PFSK-1 (cell line): ENCODE data around the gene SH3PXD2A.

Experiments
- FOXP2 ChIP-seq: optimal IDR thresholded peaks from 2 replicates; pipeline ENCODE3; 2011; ENCODE audit warnings: borderline replicate concordance, control low read depth, inconsistent platforms; ENCODE audit not compliant: insufficient read depth; ENCODE audit errors: extremely low read length, extremely low read depth
- POLR2AphosphoS5 ChIP-seq: IDR thresholded peaks from 2 replicates; pipeline ENCODE4 v1.6.1; 2012; ENCODE audit warnings: low read depth, mild to moderate bottlenecking, control low read depth, low read length, moderate library complexity
- SIN3A ChIP-seq: IDR thresholded peaks from 2 replicates; pipeline ENCODE4 v1.6.1; 2012; ENCODE audit warnings: mild to moderate bottlenecking, low read length, moderate library complexity, borderline replicate concordance; ENCODE audit not compliant: insufficient read depth
- TAF1 ChIP-seq: IDR thresholded peaks from 2 replicates; pipeline ENCODE4 v1.6.1; 2012; ENCODE audit warnings: low read length, control low read depth, borderline replicate concordance; ENCODE audit not compliant: insufficient read depth
- TF ChIP-seq, protein P1 (sequence below), 2 experiments: IDR thresholded peaks; 2 replicates each; pipeline versions ENCODE4 v1.6.1 to v1.8.0; 2011 to 2012; ENCODE audit warnings: low read depth in 2 of 2, low read length in 2 of 2, control low read depth in 1 of 2, inconsistent platforms in 1 of 2, mild to moderate bottlenecking in 1 of 2, moderate library complexity in 1 of 2; ENCODE audit not compliant: insufficient read depth in 1 of 2

Gene SH3PXD2A

DNA sequence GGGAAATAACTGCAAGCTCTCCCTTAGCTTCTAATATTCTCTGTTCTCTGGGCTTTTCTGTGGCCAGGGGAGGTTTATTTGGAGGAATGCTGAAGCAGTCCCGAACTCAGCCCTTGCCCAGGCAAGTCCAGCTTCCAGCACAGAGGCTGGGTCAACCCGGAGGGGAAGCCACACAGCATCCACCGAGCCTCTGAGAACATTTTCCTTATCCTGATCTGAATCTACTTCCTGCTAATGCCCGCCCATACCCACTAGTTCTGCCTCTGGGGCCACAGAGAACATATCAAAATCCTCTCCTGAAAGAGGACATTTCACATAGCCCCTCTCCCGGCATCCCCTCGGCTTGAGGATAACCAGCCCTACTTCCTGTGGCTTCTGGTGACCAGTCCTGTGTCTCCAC lies 31.1 kb downstream of the SH3PXD2A start:
- TF ChIP-seq FOXP2 (no peak), SIN3A (no peak), POLR2AphosphoS5 (no peak), TAF1 (no peak)
- TF ChIP-seq, protein P1, sequence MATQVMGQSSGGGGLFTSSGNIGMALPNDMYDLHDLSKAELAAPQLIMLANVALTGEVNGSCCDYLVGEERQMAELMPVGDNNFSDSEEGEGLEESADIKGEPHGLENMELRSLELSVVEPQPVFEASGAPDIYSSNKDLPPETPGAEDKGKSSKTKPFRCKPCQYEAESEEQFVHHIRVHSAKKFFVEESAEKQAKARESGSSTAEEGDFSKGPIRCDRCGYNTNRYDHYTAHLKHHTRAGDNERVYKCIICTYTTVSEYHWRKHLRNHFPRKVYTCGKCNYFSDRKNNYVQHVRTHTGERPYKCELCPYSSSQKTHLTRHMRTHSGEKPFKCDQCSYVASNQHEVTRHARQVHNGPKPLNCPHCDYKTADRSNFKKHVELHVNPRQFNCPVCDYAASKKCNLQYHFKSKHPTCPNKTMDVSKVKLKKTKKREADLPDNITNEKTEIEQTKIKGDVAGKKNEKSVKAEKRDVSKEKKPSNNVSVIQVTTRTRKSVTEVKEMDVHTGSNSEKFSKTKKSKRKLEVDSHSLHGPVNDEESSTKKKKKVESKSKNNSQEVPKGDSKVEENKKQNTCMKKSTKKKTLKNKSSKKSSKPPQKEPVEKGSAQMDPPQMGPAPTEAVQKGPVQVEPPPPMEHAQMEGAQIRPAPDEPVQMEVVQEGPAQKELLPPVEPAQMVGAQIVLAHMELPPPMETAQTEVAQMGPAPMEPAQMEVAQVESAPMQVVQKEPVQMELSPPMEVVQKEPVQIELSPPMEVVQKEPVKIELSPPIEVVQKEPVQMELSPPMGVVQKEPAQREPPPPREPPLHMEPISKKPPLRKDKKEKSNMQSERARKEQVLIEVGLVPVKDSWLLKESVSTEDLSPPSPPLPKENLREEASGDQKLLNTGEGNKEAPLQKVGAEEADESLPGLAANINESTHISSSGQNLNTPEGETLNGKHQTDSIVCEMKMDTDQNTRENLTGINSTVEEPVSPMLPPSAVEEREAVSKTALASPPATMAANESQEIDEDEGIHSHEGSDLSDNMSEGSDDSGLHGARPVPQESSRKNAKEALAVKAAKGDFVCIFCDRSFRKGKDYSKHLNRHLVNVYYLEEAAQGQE (IDR thresholded peaks at IDR 0.05; ENCODE audit: insufficient read depth in 1 of 2, low read depth in 2 of 2, low read length in 2 of 2): no peak

DNA sequence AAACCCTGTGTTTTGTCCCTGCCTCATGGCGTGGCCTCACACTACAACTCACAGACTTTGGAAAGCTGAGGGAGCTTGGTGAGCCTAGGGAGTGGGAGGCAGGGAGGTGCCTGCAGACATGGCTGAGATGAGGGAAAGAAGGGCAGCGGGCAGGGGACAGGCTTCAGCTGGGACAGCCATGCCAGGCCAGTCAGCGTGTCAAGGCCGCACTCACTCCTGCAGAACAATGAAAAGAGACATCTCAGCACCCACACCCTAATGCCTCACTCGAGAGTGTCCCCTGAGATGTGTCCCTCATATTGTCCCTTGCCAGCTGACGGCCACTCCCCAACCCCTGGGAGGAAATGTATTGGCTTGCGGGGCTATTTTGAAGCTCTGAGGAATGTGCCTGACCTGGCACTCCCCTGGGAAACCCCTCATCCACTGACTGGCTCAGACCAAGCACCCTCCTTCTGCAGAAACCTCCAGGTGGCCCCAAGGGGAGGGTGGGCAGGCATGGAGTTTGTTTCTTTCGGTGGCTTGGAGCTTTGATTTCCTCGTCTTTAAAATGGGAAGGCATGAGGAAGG lies 31.6 kb downstream of the SH3PXD2A start:
- TF ChIP-seq POLR2AphosphoS5 (no peak), FOXP2 (no peak), SIN3A (no peak), TAF1 (no peak)
- TF ChIP-seq, protein P1 (IDR thresholded peaks at IDR 0.05; ENCODE audit: insufficient read depth in 1 of 2, low read depth in 2 of 2, low read length in 2 of 2): no peak

DNA sequence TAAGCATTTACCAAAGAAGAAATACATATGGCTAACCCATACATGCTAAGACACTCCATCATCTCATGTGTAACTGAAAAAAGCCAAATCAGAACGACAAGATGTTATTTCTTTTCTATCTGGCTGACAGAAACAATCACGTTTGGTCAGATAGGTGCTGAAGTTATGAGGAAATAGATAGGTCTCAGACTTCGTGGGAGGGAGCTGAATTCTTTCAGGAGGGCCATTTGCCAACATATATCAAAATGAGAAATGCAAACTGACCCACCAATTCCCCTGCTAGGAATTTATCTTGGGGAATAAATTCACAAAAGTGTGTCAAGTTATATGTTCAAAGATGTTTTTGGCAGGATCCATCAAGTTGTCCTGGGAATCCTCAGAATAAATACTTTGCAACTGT lies 32.6 kb downstream of the SH3PXD2A start:
- no peak for TF ChIP-seq TAF1
- TF ChIP-seq SIN3A: no peak

DNA sequence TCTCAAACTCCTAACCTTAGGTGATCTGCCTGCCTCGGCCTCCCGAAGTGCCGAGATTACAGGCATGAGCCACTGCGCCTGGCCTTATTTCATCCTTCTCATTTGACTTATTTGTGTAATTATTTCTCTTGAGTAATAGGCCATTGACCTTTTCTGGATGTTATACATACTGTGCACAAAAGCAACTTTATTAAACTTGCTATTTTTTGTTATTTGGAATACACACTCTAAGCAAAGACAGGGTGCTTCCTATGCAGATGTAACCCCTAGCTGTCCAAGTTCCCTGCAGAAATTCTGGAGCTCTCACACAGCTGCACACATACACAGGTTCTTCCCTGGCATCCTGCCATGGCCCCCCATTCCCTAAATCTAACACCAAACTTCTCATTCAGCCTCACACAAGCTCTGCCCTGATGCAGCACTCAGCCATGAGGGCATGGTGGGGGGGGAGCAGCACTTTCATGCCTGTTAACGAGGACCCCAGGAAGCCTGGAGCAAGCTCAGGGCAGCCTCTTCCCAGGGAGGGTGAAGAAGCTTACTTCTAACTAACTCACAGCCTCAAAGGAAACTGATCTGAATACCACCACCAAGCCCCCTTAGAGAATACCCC lies 33.2 kb downstream of the SH3PXD2A start:
- no peak for TF ChIP-seq SIN3A
- no peak for TF ChIP-seq FOXP2
- no peak for TF ChIP-seq POLR2AphosphoS5
- TF ChIP-seq TAF1: no peak
- TF ChIP-seq, protein P1 (IDR thresholded peaks at IDR 0.05; ENCODE audit: insufficient read depth in 1 of 2, low read depth in 2 of 2, low read length in 2 of 2): no peak

DNA sequence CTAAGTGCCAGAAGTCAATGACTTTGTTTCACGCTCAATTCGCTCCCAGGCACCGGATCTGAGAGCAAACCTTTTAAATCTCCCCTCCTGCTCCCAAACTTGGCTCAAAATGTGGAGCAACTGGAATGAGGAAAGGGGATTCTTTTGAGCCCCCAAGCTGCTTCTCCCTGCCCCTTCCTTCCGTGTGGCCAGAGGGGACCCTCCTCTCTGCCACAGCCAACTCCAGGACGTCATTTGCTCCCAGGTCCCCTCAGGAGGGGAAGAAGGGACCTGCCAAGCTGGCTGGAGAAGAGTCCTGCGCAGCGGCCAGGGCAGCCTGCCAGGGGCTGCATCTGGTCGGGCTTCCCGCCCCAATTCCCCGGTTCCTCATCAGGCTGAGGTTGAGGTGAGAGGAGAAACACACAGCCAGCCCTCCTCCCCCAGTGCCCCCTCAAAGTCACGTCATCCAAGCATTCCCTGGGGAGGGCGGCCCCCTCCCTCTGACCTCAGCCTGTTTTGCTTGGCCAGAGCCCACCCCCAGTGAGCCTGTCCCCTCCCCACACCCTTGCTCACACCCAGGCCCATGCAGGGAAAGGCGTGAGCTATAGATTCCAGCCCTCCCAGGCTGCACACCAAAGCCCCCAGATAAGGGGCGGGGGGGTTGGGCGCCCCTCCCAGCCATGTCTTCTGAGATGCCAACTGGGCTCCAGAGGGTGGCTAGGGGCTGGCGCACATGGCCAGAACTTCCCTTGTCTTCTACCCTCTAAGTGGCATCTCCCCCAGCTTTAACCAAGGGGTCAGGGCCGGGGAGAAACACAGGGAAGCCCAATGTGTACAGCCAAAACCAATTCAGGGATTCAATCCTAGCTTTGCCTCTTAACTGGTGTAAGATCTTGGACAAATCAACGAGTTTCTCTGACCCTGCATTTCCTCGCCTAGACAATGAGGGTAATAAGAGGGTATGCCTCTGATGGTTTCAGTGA lies 35.0 kb downstream of the SH3PXD2A start:
- TF ChIP-seq SIN3A: no peak

DNA sequence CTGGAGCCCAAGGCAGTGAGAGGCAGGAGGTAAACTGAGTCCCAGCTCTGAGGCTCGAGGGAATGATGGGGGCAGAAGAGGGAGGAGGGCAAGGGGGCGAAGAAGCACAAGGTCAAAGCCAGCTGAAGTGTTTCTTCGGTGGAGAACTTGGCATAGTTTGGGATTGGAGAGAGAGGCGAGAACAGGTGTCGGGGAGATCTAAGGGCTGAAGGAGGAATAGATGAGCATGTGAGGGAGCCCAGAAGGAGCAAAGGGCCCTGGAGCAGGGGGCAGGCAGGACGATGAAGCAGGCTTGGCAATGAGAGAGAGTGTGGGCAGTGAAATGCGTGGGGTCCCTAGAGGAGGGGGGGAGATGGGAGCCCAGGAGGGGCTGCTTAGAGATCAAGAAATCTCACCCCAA lies 35.9 kb downstream of the SH3PXD2A start:
- TF ChIP-seq FOXP2 (no peak), TAF1 (no peak), POLR2AphosphoS5 (no peak), SIN3A (no peak)
- TF ChIP-seq, protein P1 (IDR thresholded peaks at IDR 0.05; ENCODE audit: insufficient read depth in 1 of 2, low read depth in 2 of 2, low read length in 2 of 2): no peak
